Activated CD8-positive, alpha-beta T cell treated with anti-CD3 and anti-CD28 coated beads, Interleukin-2, amount 10 ng/mL, durations not matched to agents 7 days and 5 days (primary cell): ENCODE results near the gene TANC1. TPM values are rescaled to one million over a fixed set of nuclear protein-coding genes. Genes with fewer than 3 reads are reported as not detected.

Experiments
- ATAC-seq: fragments of 150-1000 bp; cut with Tn5 transposase; one replicate; pipeline ENCODE4 v1.10.0; 2021; ENCODE audit warnings: moderate library complexity
- CTCF ChIA-PET: fragments of 350-600 bp; sonication (Branson Sonifier 250); formaldehyde crosslinking; loops from one replicate; lab custom pipeline; 2021; ENCODE audit warnings: antibody characterized with exemption; lab: Charles Lee
- POLR2A ChIA-PET: fragments of 350-600 bp; sonication (Branson Sonifier 250); formaldehyde crosslinking; loops from one replicate; lab custom pipeline; 2021; ENCODE audit warnings: antibody characterized with exemption; lab: Charles Lee
- DNase-seq: peaks from one replicate; pipeline ENCODE4 v3.0.0-alpha.2; 2020
- H3K27ac Mint-ChIP-seq: one replicate; pipeline ENCODE4 v1.8.0; 2021; ENCODE audit warnings: mild to moderate bottlenecking, mixed read lengths
- H3K27me3 Mint-ChIP-seq: one replicate; pipeline ENCODE4 v1.8.0; 2021; ENCODE audit warnings: low read depth, mixed read lengths
- H3K36me3 Mint-ChIP-seq: one replicate; pipeline ENCODE4 v1.8.0; 2021; ENCODE audit warnings: low read depth, mixed read lengths
- H3K4me1 Mint-ChIP-seq: one replicate; pipeline ENCODE4 v1.8.0; 2021; ENCODE audit warnings: low read depth, mixed read lengths
- H3K4me3 Mint-ChIP-seq: one replicate; pipeline ENCODE4 v1.8.0; 2021; ENCODE audit warnings: mild to moderate bottlenecking, mixed read lengths
- H3K9me3 Mint-ChIP-seq: one replicate; pipeline ENCODE4 v1.8.0; 2022; ENCODE audit warnings: mixed read lengths; ENCODE audit not compliant: insufficient read depth
- total RNA-seq, 2 experiments: library from RNA; stranded (reverse); gene quantifications; one replicate each; pipeline ENCODE4 v1.2.3, GENCODE V29; 2021

Gene TANC1
- total RNA-seq, 2 experiments from 2014 or later: 0.37 to 0.55 TPM

DNA sequence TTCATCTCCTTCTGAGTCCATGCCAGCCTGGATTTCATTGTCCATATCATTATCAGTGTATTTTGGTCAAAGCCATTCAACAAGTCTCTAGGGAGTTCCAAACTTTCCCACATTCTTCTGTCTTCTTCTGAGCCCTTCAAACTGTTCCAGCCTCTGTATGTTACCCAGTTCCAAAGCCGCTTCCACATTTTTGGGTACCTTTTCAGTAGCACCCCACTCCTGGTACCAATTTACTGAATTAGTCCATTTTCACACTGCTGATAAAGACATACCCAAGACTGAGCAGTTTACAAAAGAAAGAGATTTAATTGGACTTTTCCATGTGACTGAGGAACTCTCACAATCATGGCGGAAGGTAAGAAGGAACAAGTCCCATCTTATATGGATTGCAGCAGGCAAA, 47.4 kb downstream of the TANC1 start:
- Mint-ChIP-seq H3K9me3 (peaks cover 7% of the 10 kb centered on the region), H3K4me3 (no peak overlapping the region), H3K36me3 (no peaks in the 10 kb centered on the region), H3K27ac (no peak overlapping the region), H3K4me1 (no peaks in the 10 kb centered on the region), H3K27me3 (no peaks in the 10 kb centered on the region)
- DNase-seq: no peak
- ATAC-seq: no peak
- POLR2A ChIA-PET: no interaction called here
- CTCF ChIA-PET: no interaction called here

DNA sequence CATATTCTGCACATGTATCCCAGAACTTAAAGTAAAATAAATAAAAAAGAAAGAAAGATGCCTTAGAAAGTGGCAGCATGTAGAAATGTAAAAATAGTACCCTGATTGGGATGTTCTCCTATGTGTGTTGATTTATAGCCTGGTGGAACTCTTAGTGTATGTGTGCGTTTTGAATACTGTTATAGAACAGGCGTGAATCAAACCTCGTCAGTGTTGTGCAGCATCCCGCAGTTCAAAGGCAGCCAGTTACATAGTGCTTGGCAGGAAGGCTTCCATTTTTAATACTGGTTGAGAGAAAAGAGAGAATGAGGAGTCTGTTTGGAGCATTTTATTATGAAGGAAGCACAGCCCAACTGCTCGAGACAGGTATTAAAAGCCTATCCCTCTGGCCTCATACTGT, 49.4 kb downstream of the TANC1 start:
- ATAC-seq: no peak
- H3K4me3 Mint-ChIP-seq: no peak overlapping the region
- CTCF ChIA-PET: no interaction called here
- peaks cover 7% of the 10 kb centered on the region for H3K9me3 Mint-ChIP-seq
- no peaks in the 10 kb centered on the region for H3K36me3 Mint-ChIP-seq
- no peak for DNase-seq
- H3K27ac Mint-ChIP-seq: no peak overlapping the region
- no peaks in the 10 kb centered on the region for H3K27me3 Mint-ChIP-seq
- H3K4me1 Mint-ChIP-seq: no peaks in the 10 kb centered on the region
- POLR2A ChIA-PET: no interaction called here

GRCh38 chr2:159019021-159019420, 50.6 kb downstream of the TANC1 start:
- H3K9me3 Mint-ChIP-seq: peaks cover 7% of the 10 kb centered on the region
- H3K4me1 Mint-ChIP-seq: no peaks in the 10 kb centered on the region
- H3K36me3 Mint-ChIP-seq: no peaks in the 10 kb centered on the region
- H3K27me3 Mint-ChIP-seq: no peaks in the 10 kb centered on the region
- ATAC-seq: no peak
- no peak overlapping the region for H3K27ac Mint-ChIP-seq
- DNase-seq: no peak
- POLR2A ChIA-PET: no interaction called here
- CTCF ChIA-PET: no interaction called here
- H3K4me3 Mint-ChIP-seq: no peak overlapping the region

DNA sequence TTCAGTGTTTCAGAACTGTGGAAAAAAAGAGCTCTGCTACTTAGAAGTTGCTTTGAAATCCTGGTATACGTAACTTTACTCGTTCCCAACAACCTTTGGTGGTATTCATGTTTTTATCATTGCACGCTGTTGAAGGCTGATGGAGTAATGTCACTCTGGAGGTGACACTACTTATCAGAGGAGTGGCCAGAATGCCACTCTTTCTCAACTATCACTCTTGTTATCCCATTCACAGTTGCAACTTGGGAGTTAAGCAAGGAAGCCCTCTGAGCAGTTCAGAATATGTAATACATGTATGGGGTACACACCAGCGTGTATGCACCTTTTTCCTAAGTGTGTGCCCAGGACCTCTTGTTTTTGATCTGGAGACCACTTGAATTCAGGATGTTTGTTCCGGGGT, 53.6 kb downstream of the TANC1 start:
- no peak overlapping the region for H3K4me3 Mint-ChIP-seq
- H3K9me3 Mint-ChIP-seq: no peaks in the 10 kb centered on the region
- CTCF ChIA-PET: interaction anchor here (1.1 kb wide), 1 partner anchor 97 kb away, joined by 3 read pairs; no protein-coding TSS in a partner anchor

GRCh38 chr2:159026170-159026569, 57.7 kb downstream of the TANC1 start:
- ChIA-PET POLR2A (no interaction called here), CTCF (no interaction called here)
- no peak for DNase-seq
- no peak overlapping the region for H3K4me3 Mint-ChIP-seq
- H3K27ac Mint-ChIP-seq: no peak overlapping the region
- H3K9me3 Mint-ChIP-seq: no peaks in the 10 kb centered on the region
- no peak for ATAC-seq
- H3K27me3 Mint-ChIP-seq: no peaks in the 10 kb centered on the region
- no peaks in the 10 kb centered on the region for H3K4me1 Mint-ChIP-seq
- no peaks in the 10 kb centered on the region for H3K36me3 Mint-ChIP-seq

More for the DNA sequence above, 53.6 kb downstream of the TANC1 start:
- H3K27me3 Mint-ChIP-seq: no peaks in the 10 kb centered on the region
- H3K4me1 Mint-ChIP-seq: no peaks in the 10 kb centered on the region
- no peaks in the 10 kb centered on the region for H3K36me3 Mint-ChIP-seq
- ATAC-seq (no peak), DNase-seq (no peak)
- POLR2A ChIA-PET: no interaction called here
- H3K27ac Mint-ChIP-seq: no peak overlapping the region

DNA sequence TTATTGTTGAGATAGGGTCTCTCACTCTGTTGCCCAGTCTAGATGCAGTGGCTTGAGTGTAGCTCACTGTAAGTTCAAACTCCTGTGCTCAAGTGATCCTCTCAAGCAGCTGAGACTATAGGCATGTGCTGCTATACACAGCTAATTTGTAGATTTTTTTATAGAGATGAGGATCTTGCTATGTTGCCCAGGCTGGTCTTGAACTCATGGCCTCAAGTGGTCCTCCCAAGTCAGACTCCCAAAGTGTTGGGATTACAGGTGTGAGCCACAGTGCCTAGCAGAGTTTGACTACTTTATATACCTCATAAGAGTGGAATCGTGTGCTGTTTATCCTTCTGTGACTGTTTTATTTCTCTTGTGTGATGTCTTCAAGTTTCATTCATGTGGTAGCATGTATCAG, 60.3 kb downstream of the TANC1 start:
- H3K9me3 Mint-ChIP-seq: no peaks in the 10 kb centered on the region
- no peak for DNase-seq
- no peaks in the 10 kb centered on the region for H3K4me1 Mint-ChIP-seq
- H3K27ac Mint-ChIP-seq: no peak overlapping the region
- no peak overlapping the region for H3K4me3 Mint-ChIP-seq
- no peaks in the 10 kb centered on the region for H3K27me3 Mint-ChIP-seq
- ChIA-PET POLR2A (no interaction called here), CTCF (interaction anchor here (0.7 kb wide), 1 partner anchor 95 kb away, joined by 3 read pairs; no protein-coding TSS in a partner anchor)
- no peak for ATAC-seq
- no peaks in the 10 kb centered on the region for H3K36me3 Mint-ChIP-seq

DNA sequence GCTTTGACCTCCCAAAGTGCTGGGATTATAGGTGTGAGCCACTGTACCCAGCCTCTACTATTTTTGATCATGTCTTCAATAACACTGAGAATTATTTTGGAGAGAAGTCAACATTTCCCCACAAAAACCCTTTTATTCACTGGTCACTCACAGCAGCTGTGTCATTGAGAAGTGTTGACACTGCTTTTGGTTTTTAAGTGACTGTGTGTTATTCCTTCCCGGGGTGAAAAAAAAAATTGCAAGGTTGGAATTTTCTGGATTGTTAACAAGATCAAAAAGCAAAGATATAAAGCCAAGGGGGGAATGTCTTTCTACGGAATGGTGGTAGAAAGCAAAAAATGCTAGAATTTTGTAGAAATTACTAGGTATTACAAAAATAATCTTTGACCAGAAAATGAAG, 61.5 kb downstream of the TANC1 start:
- no peak overlapping the region for H3K27ac Mint-ChIP-seq
- no peak overlapping the region for H3K4me3 Mint-ChIP-seq
- ATAC-seq (no peak), DNase-seq (no peak)
- CTCF ChIA-PET: no interaction called here
- H3K27me3 Mint-ChIP-seq: no peaks in the 10 kb centered on the region
- H3K4me1 Mint-ChIP-seq: no peaks in the 10 kb centered on the region
- H3K36me3 Mint-ChIP-seq: no peaks in the 10 kb centered on the region
- POLR2A ChIA-PET: no interaction called here
- no peaks in the 10 kb centered on the region for H3K9me3 Mint-ChIP-seq

- no peaks in the 10 kb centered on the region for H3K4me1 Mint-ChIP-seq
- CTCF ChIA-PET: interaction anchor here (1.8 kb wide), 1 partner anchor 88 kb away, joined by 9 read pairs; no protein-coding TSS in a partner anchor
- no peak overlapping the region for H3K4me3 Mint-ChIP-seq
- H3K27ac Mint-ChIP-seq: no peak overlapping the region
- DNase-seq (no peak), ATAC-seq (no peak)
- H3K9me3 Mint-ChIP-seq: no peaks in the 10 kb centered on the region
- no peaks in the 10 kb centered on the region for H3K27me3 Mint-ChIP-seq
- POLR2A ChIA-PET: no interaction called here
- no peaks in the 10 kb centered on the region for H3K36me3 Mint-ChIP-seq
Observed at GRCh38 chr2:159030674-159031380, 62.4 kb downstream of the TANC1 start.

DNA sequence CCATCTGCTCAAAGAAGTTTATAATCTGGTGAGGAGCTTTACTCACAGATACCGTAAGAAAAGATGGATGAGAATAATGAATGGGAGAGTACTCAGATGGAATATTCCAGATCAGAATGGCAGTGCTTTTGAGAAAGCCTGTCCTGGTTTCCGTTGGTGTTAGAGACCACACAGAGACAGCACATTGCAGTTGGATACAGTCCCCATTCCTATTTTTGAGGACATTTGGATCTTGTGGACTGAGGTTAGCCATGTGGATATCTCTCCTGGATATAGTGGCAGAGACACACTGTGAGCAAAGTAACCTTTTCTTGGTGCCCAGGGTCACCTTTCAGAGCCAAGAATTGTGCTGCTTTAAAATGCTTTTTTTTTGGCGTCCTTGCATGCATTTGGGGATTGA, 63.7 kb downstream of the TANC1 start:
- H3K4me1 Mint-ChIP-seq: no peaks in the 10 kb centered on the region
- DNase-seq (no peak), ATAC-seq (no peak)
- no peaks in the 10 kb centered on the region for H3K27me3 Mint-ChIP-seq
- no peak overlapping the region for H3K27ac Mint-ChIP-seq
- ChIA-PET POLR2A (no interaction called here), CTCF (interaction anchor here (0.8 to 1.8 kb wide), 2 partner anchors 87 kb away, joined by 3 to 9 read pairs; no protein-coding TSS in a partner anchor)
- no peaks in the 10 kb centered on the region for H3K36me3 Mint-ChIP-seq
- no peak overlapping the region for H3K4me3 Mint-ChIP-seq
- no peaks in the 10 kb centered on the region for H3K9me3 Mint-ChIP-seq

DNA sequence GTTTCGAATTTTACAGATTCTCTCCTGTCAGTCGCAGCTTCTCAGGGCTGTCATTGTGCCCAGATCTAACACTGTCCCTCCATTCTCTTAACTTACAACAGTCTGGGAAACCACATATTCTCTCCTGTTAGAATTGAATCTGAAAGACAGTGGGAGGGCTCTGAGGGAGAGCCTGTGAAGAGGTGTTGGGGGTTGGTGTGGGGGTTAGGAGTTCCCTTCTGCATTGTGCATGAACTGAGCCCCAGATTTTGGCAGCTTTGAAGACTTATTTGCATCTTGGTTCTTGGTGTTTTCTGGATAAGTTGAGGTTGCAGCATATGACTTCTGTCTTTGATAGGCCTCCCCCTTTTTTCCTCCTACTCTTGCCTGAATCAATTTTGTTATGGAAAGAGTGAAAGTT, 64.1 kb downstream of the TANC1 start:
- ATAC-seq (no peak), DNase-seq (no peak)
- ChIA-PET CTCF (interaction anchor here (0.8 kb wide), 1 partner anchor 86 kb away, joined by 3 read pairs; no protein-coding TSS in a partner anchor), POLR2A (no interaction called here)
- Mint-ChIP-seq H3K9me3 (no peaks in the 10 kb centered on the region), H3K4me3 (no peak overlapping the region), H3K27me3 (no peaks in the 10 kb centered on the region), H3K4me1 (no peaks in the 10 kb centered on the region), H3K36me3 (no peaks in the 10 kb centered on the region), H3K27ac (no peak overlapping the region)

DNA sequence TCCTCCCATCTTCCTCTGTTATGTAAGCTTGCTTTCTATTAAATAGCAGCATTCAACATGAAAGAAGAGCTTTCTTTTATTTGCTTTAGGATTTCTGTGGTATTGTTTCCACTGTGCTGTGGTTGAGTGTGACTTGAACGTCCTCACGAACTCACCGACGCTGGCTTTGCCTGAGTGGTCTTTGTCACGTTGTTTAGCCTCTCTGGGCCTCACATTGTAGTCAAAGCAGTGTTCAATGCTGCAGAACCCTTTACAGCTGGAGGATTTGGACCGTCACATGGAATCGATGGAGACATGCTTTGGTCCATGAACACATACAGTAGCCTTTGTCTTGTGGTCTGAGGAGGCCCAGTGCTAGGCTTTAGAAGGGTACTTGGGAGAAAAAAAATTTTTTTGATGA, 66.3 kb downstream of the TANC1 start:
- no peak overlapping the region for H3K27ac Mint-ChIP-seq
- CTCF ChIA-PET: interaction anchor here (2.3 kb wide), 1 partner anchor 85 kb away, joined by 18 read pairs; no protein-coding TSS in a partner anchor
- DNase-seq: no peak
- no peaks in the 10 kb centered on the region for H3K36me3 Mint-ChIP-seq
- no peaks in the 10 kb centered on the region for H3K4me1 Mint-ChIP-seq
- POLR2A ChIA-PET: no interaction called here
- no peaks in the 10 kb centered on the region for H3K9me3 Mint-ChIP-seq
- ATAC-seq: no peak
- H3K27me3 Mint-ChIP-seq: peaks cover 6% of the 10 kb centered on the region
- no peak overlapping the region for H3K4me3 Mint-ChIP-seq

- H3K36me3 Mint-ChIP-seq: no peaks in the 10 kb centered on the region
- peak; percentile 25 for DNase-seq
Observed at GRCh38 chr2:159035790-159036411, 67.5 kb downstream of the TANC1 start.

More at GRCh38 chr2:159035790-159036411, 67.5 kb downstream of the TANC1 start:
- CTCF ChIA-PET: interaction anchor here (2.1 to 2.3 kb wide), 2 partner anchors 83 kb away, joined by 16 to 18 read pairs; no protein-coding TSS in a partner anchor
- ATAC-seq: no peak
- Mint-ChIP-seq H3K4me3 (no peak overlapping the region), H3K9me3 (no peaks in the 10 kb centered on the region), H3K27me3 (peaks cover 6% of the 10 kb centered on the region), H3K27ac (no peak overlapping the region), H3K4me1 (no peaks in the 10 kb centered on the region)
- POLR2A ChIA-PET: no interaction called here
